Lung (tissue), 12 donors: ENCODE measurements around the gene KRT12. TPM values are rescaled to one million over a fixed set of nuclear protein-coding genes. Genes with fewer than 3 reads are reported as not detected.

Experiments
- ATAC-seq: fragments of 200-7000 bp; cut with Tn5 transposase; one replicate; pipeline ENCODE4 v1.9.1; 2020; ENCODE audit warnings: moderate number of reproducible peaks; ENCODE audit not compliant: insufficient read depth, low FRiP score
- DNase-seq, 3 donors: peaks; one replicate each; pipeline ENCODE4 v3.0.0-alpha.2; 2013 to 2017
- H3K27ac ChIP-seq, 2 donors: one replicate each; pipeline ENCODE4 v1.5.1; 2013; ENCODE audit warnings: mild to moderate bottlenecking in 2 of 2, moderate library complexity in 2 of 2, control low read depth in 1 of 2, inconsistent platforms in 1 of 2, low read depth in 1 of 2, low read length in 1 of 2
- H3K27me3 ChIP-seq, 3 donors: one replicate each; pipeline ENCODE4 v1.5.1; 2013; ENCODE audit warnings: low read length in 2 of 3; ENCODE audit not compliant: control insufficient read depth in 3 of 3, insufficient read depth in 3 of 3
- H3K36me3 ChIP-seq, 4 donors: one replicate each; pipeline ENCODE4 v1.5.1; 2013; ENCODE audit warnings: low read length in 4 of 4, mild to moderate bottlenecking in 1 of 4, moderate library complexity in 1 of 4; ENCODE audit not compliant: control insufficient read depth in 4 of 4, insufficient read depth in 4 of 4
- H3K4me1 ChIP-seq, 5 donors: one replicate each; pipeline ENCODE4 v1.5.1; 2013; ENCODE audit warnings: low read length in 5 of 5, mild to moderate bottlenecking in 2 of 5, moderate library complexity in 1 of 5; ENCODE audit not compliant: control insufficient read depth in 5 of 5, insufficient read depth in 5 of 5
- H3K4me3 ChIP-seq: one replicate; pipeline ENCODE4 v1.5.1; 2013; ENCODE audit warnings: mild to moderate bottlenecking, control low read depth, moderate library complexity
- H3K9ac ChIP-seq, 2 donors: one replicate each; pipeline ENCODE4 v1.5.1; 2013; ENCODE audit warnings: low read length in 2 of 2, control low read depth in 1 of 2; ENCODE audit not compliant: insufficient read depth in 1 of 2
- H3K9me3 ChIP-seq, 4 donors: one replicate each; pipeline ENCODE4 v1.5.1; 2013; ENCODE audit warnings: low read length in 3 of 4, mild to moderate bottlenecking in 1 of 4, moderate library complexity in 1 of 4; ENCODE audit not compliant: control insufficient read depth in 4 of 4, insufficient read depth in 3 of 4
- WGBS, 2 donors: extraction: QIAGEN DNeasy Blood & Tissue Kit; methylation state at CpG; one replicate each; pipeline ENCODE4 v1.1.7; 2013; 5-methylcytosine and 5-hydroxymethylcytosine counted together
- polyA plus RNA-seq, 2 donors: library from polyadenylated mRNA; stranded (reverse); fragments of 200-250 nt; gene quantifications; one replicate each; pipeline ENCODE4 v1.2.1, GENCODE V29; 2013
- total RNA-seq, 2 donors: library from RNA; depleted of rRNA in 1 of 2; stranded (reverse); fragments of >200 nt in 1 of 2; gene quantifications; one replicate each; pipeline ENCODE4 v1.2.1, GENCODE V29; 2014 to 2021
- TF ChIP-seq, protein P1 (sequence below): IDR thresholded peaks from 2 replicates; pipeline ENCODE4 v1.5.1; 2012; ENCODE audit warnings: mild to moderate bottlenecking; ENCODE audit errors: control extremely low read depth, extremely low read depth
- donor health status: control.
- donor health status: control.
- donor health status: Bipolar disorder and iron deficiency.
- donor health status: healthy.
- donor health status: DM: yes; HTN: yes; CAD: no.

The KRT12 gene
- total and polyA plus RNA-seq, 4 donors = not detected

GRCh38 chr17:40910441-40910841, 43.4 kb upstream of the KRT12 start:
- no peak for ATAC-seq
- peaks cover 0 to 2% (median 0%) of the 10 kb centered on the region in 3 donors for H3K27me3 ChIP-seq
- H3K27ac ChIP-seq = no peak overlapping the region
- no peak overlapping the region for H3K4me3 ChIP-seq
- TF ChIP-seq, protein P1, sequence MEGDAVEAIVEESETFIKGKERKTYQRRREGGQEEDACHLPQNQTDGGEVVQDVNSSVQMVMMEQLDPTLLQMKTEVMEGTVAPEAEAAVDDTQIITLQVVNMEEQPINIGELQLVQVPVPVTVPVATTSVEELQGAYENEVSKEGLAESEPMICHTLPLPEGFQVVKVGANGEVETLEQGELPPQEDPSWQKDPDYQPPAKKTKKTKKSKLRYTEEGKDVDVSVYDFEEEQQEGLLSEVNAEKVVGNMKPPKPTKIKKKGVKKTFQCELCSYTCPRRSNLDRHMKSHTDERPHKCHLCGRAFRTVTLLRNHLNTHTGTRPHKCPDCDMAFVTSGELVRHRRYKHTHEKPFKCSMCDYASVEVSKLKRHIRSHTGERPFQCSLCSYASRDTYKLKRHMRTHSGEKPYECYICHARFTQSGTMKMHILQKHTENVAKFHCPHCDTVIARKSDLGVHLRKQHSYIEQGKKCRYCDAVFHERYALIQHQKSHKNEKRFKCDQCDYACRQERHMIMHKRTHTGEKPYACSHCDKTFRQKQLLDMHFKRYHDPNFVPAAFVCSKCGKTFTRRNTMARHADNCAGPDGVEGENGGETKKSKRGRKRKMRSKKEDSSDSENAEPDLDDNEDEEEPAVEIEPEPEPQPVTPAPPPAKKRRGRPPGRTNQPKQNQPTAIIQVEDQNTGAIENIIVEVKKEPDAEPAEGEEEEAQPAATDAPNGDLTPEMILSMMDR = no peak
- H3K9ac ChIP-seq = no peak overlapping the region
- no peaks in the 10 kb centered on the region for H3K36me3 ChIP-seq
- 67 to 85% methylated on average over 3 of the region's 3 CpGs for WGBS, 2 donors
- H3K9me3 ChIP-seq = no peaks in the 10 kb centered on the region
- peaks cover 0 to 15% (median 0%) of the 10 kb centered on the region in 5 donors for H3K4me1 ChIP-seq
- DNase-seq = peak in 1 of 3 donors; percentile 15

GRCh38 chr17:40909755-40910154, 42.7 kb upstream of the KRT12 start:
- H3K27me3 ChIP-seq = peaks cover 0 to 2% (median 0%) of the 10 kb centered on the region in 3 donors
- no peaks in the 10 kb centered on the region for H3K36me3 ChIP-seq
- H3K27ac ChIP-seq = no peak overlapping the region
- TF ChIP-seq, protein P1 = no peak
- WGBS, 2 donors = 40 to 47% methylated on average over 4 of the region's 4 CpGs
- no peak overlapping the region for H3K9ac ChIP-seq
- H3K4me1 ChIP-seq = peaks cover 0 to 15% (median 0%) of the 10 kb centered on the region in 5 donors
- no peaks in the 10 kb centered on the region for H3K9me3 ChIP-seq
- ATAC-seq = peak; percentile 51
- DNase-seq = peak in 2 of 3 donors; percentile 6 to 39
- H3K4me3 ChIP-seq = no peak overlapping the region

- 1% methylated on average over 5 of the region's 5 CpGs for WGBS, 2 donors
- Histone ChIP-seq H3K4me3 (no peak overlapping the region), H3K27ac (no peak overlapping the region), H3K9ac (no peak overlapping the region), H3K9me3 (no peaks in the 10 kb centered on the region), H3K4me1 (peaks cover 0 to 15% (median 0%) of the 10 kb centered on the region in 5 donors), H3K27me3 (peaks cover 0 to 2% (median 0%) of the 10 kb centered on the region in 3 donors), H3K36me3 (no peaks in the 10 kb centered on the region)
- DNase-seq (peak; percentile 61 to 83 (median 78)), ATAC-seq (peak; percentile 90)
- TF ChIP-seq, protein P1 = peak; percentile 50
Observed at GRCh38 chr17:40909351-40909750, 42.3 kb upstream of the KRT12 start.

DNA sequence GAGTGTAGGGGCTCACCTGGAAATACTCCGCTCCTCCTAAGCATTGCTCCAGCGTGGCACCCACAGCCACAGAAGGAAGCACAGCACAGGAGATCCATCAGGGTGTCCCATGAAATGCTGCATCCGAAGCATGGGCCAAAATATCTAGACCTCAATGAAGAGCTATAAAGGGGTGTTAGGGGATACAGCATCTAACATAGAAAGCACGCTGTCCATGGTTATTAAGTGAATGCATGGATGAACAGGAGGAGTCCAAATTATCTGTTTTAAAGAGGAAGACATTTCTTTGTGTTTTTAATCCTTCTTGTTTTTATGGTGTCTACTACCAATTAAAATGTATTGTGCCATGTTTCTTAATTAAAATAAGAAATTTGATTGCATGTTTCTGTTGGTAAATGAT, 39.6 kb upstream of the KRT12 start:
- peaks cover 0 to 2% (median 0%) of the 10 kb centered on the region in 3 donors for H3K27me3 ChIP-seq
- WGBS, 2 donors = 88 to 96% methylated on average over 4 of the region's 4 CpGs
- no peak overlapping the region for H3K27ac ChIP-seq
- no peak for DNase-seq
- ATAC-seq = no peak
- H3K4me3 ChIP-seq = no peak overlapping the region
- H3K9me3 ChIP-seq = no peaks in the 10 kb centered on the region
- peaks cover 0 to 15% (median 0%) of the 10 kb centered on the region in 5 donors for H3K4me1 ChIP-seq
- H3K9ac ChIP-seq = no peak overlapping the region
- H3K36me3 ChIP-seq = no peaks in the 10 kb centered on the region
- TF ChIP-seq, protein P1 = no peak
